SK-N-SH treated with all-trans-retinoic acid at 6 μM for 48 hours (cell line): ENCODE data around the gene ERGIC1.

ENCODE experiments used
- BACH2 ChIP-seq: fragments of 250-450 bp; sonication (Bioruptor Pico); IDR thresholded peaks from 2 replicates; pipeline ENCODE4 v1.9.0; 2021; ENCODE audit warnings: mild to moderate bottlenecking, borderline replicate concordance
- CREB5 ChIP-seq: fragments of 250-450 bp; sonication (Bioruptor Pico); IDR thresholded peaks from 2 replicates; pipeline ENCODE4 v1.5.1; 2020; ENCODE audit warnings: low read depth, mild to moderate bottlenecking, moderate library complexity
- GLIS3 ChIP-seq: fragments of 250-450 bp; sonication (Bioruptor Pico); IDR thresholded peaks from 2 replicates; pipeline ENCODE4 v1.5.0; 2020; ENCODE audit warnings: mild to moderate bottlenecking, moderate library complexity
- PATZ1 ChIP-seq: fragments of 250-450 bp; sonication (Bioruptor Pico); IDR thresholded peaks from 2 replicates; pipeline ENCODE4 v1.8.0; 2020; ENCODE audit warnings: mild to moderate bottlenecking, moderate library complexity, borderline replicate concordance
- RARB ChIP-seq: fragments of 250-450 bp; sonication (Bioruptor Pico); IDR thresholded peaks from 2 replicates; pipeline ENCODE4 v1.8.0; 2021; ENCODE audit warnings: mild to moderate bottlenecking, moderate library complexity
- TCF4 ChIP-seq: fragments of 250-450 bp; sonication (Bioruptor Pico); IDR thresholded peaks from 2 replicates; pipeline ENCODE4 v1.8.0; 2021; ENCODE audit warnings: mild to moderate bottlenecking, moderate library complexity, borderline replicate concordance

- TF ChIP-seq TCF4 (CRISPR knock-in tag) (no peak), BACH2 (CRISPR knock-in tag) (no peak), RARB (CRISPR knock-in tag) (no peak), PATZ1 (CRISPR knock-in tag) (no peak), GLIS3 (CRISPR knock-in tag) (no peak), CREB5 (no peak)
These were observed 120.0 kb downstream of the ERGIC1 start for GRCh38 chr5:172953776-172954675.
